Endothelial cell of umbilical vein (primary cell): Measurements from ENCODE around the gene C1orf53. TPM values are rescaled to one million over a fixed set of nuclear protein-coding genes. Genes with fewer than 3 reads are reported as not detected.
A peak's percentile ranks its signal among the peaks of the same experiment; 100 is the strongest.

Source experiments
- BruUV-seq: library from RNA; stranded (reverse); fragments of 400-500 nt; replicated peaks from 2 replicates; lab custom pipeline; 2021; lab: Mats Ljungman, UMichigan
- CTCF ChIA-PET: fragments of 300-600, 350-600 bp; sonication (Branson Sonifier 250); formaldehyde crosslinking; loops from one replicate; lab custom pipeline; 2021; ENCODE audit warnings: antibody characterized with exemption, inconsistent platforms; lab: Charles Lee
- POLR2A ChIA-PET: fragments of 300-600, 350-600 bp; sonication (Branson Sonifier 250); formaldehyde crosslinking; loops from one replicate; lab custom pipeline; 2021; ENCODE audit warnings: antibody characterized with exemption, inconsistent platforms; lab: Charles Lee
- DNase-seq: peaks from one replicate; pipeline ENCODE4 v3.0.0-alpha.2; 2011; ENCODE audit warnings: low read depth, low spot score
- FAIRE-seq: peaks from 2 replicates; lab custom pipeline; 2011; peaks lifted over from hg19 to GRCh38; lab: Jason Lieb, UNC
- H2AFZ ChIP-seq: 2 replicates; pipeline ENCODE4 v1.6.0; 2012; ENCODE audit warnings: low read depth, low read length, control low read depth, inconsistent platforms
- H3K27ac ChIP-seq: 2 replicates; pipeline ENCODE4 v1.5.1; 2011; ENCODE audit warnings: low read depth, mild to moderate bottlenecking, control low read depth, low read length, moderate library complexity; ENCODE audit not compliant: insufficient read depth
- H3K27me3 ChIP-seq, 2 experiments: 2 replicates each; pipeline versions ENCODE4 v1.6.0 to v1.6.1; 2011; ENCODE audit warnings: low read length in 2 of 2, mixed read lengths in 1 of 2; ENCODE audit not compliant: control insufficient read depth in 2 of 2, insufficient read depth in 2 of 2
- H3K36me3 ChIP-seq, 2 experiments: 2 replicates in 1 of 2; 3 replicates in 1 of 2; pipeline ENCODE4 v1.5.1; 2011; ENCODE audit warnings: low read length in 2 of 2, mild to moderate bottlenecking in 1 of 2, moderate library complexity in 1 of 2; ENCODE audit not compliant: control insufficient read depth in 2 of 2, insufficient read depth in 2 of 2; ENCODE audit errors: extremely low read depth in 1 of 2
- H3K4me1 ChIP-seq: 3 replicates; pipeline ENCODE4 v1.5.1; 2011; ENCODE audit warnings: mild to moderate bottlenecking, low read length; ENCODE audit not compliant: control insufficient read depth, insufficient read depth; ENCODE audit errors: extremely low read depth
- H3K4me2 ChIP-seq: 2 replicates; pipeline ENCODE4 v1.6.1; 2011; ENCODE audit warnings: low read length, control low read depth, mixed read lengths; ENCODE audit not compliant: insufficient read depth
- H3K4me3 ChIP-seq, 3 experiments: fragments of 200-600 bp in 1 of 3; sonication (generic), shearing (Covaris generic) in 1 of 3; replicated peaks in 1 of 3; 2 replicates each; pipeline ENCODE4 v1.5.1; 2011 to 2016; ENCODE audit warnings: control low read depth in 3 of 3, low read length in 3 of 3, mild to moderate bottlenecking in 2 of 3, inconsistent platforms in 1 of 3, low read depth in 1 of 3, moderate library complexity in 1 of 3; ENCODE audit not compliant: insufficient read depth in 1 of 3
- H3K79me2 ChIP-seq: 2 replicates; pipeline ENCODE4 v1.6.0; 2012; ENCODE audit warnings: low read length, inconsistent platforms; ENCODE audit not compliant: control insufficient read depth, insufficient read depth
- H3K9ac ChIP-seq: replicated peaks from 2 replicates; pipeline ENCODE3; 2011; ENCODE audit warnings: low read length, control low read depth; ENCODE audit not compliant: insufficient read depth; ENCODE audit errors: extremely low read depth
- H3K9me1 ChIP-seq: replicated peaks from 3 replicates; pipeline ENCODE4 v1.6.0; 2011; ENCODE audit warnings: mild to moderate bottlenecking, low read length; ENCODE audit not compliant: control insufficient read depth, insufficient read depth; ENCODE audit errors: extremely low read depth
- H3K9me3 ChIP-seq: replicated peaks from 2 replicates; pipeline ENCODE4 v1.5.1; 2012; ENCODE audit warnings: low read length, inconsistent platforms; ENCODE audit not compliant: control insufficient read depth, insufficient read depth
- H4K20me1 ChIP-seq: replicated peaks from 2 replicates; pipeline ENCODE3; 2011; ENCODE audit warnings: mild to moderate bottlenecking, low read length; ENCODE audit not compliant: control insufficient read depth, insufficient read depth; ENCODE audit errors: extremely low read depth
- EZH2 ChIP-seq: IDR thresholded peaks from 2 replicates; pipeline ENCODE4 v1.6.1; 2012; ENCODE audit warnings: borderline replicate concordance, low read depth, mild to moderate bottlenecking, moderate library complexity, low read length, inconsistent platforms; ENCODE audit not compliant: severe bottlenecking
- FOS ChIP-seq: IDR thresholded peaks from 2 replicates; pipeline ENCODE4 v1.6.1; 2011; ENCODE audit warnings: mild to moderate bottlenecking, low read length, moderate library complexity, borderline replicate concordance; ENCODE audit not compliant: insufficient read depth
- GATA2 ChIP-seq: IDR thresholded peaks from 2 replicates; pipeline ENCODE4 v1.7.0; 2011; ENCODE audit warnings: low read depth, mild to moderate bottlenecking, moderate library complexity, mixed read lengths, low read length; ENCODE audit not compliant: insufficient read length, insufficient read depth
- JUN ChIP-seq: IDR thresholded peaks from 2 replicates; pipeline ENCODE4 v1.6.1; 2011; ENCODE audit warnings: borderline replicate concordance, low read depth; ENCODE audit not compliant: insufficient read length, insufficient read depth
- MYC ChIP-seq: IDR thresholded peaks from one replicate; pipeline ENCODE4 v1.6.1; 2011; ENCODE audit warnings: mild to moderate bottlenecking, low read depth, low read length
- POLR2A ChIP-seq: IDR thresholded peaks from 2 replicates; pipeline ENCODE4 v1.6.1; 2012; ENCODE audit warnings: low read depth, mild to moderate bottlenecking, control low read depth, low read length
- POLR2AphosphoS5 ChIP-seq: IDR thresholded peaks from 2 replicates; pipeline ENCODE4 v1.6.1; 2012; ENCODE audit warnings: low read depth, mild to moderate bottlenecking, control low read depth, low read length, moderate library complexity; ENCODE audit not compliant: insufficient read depth
- dilution Hi-C: fragments of 300-500 bp; cut with MboI; formaldehyde crosslinking; loops from one replicate; pipeline ENCODE4 v1.15.0; 2019; ENCODE audit warnings: low sequenced_read_pairs; ENCODE audit not compliant: extremely low pct_ligation_motif_present
- intact Hi-C: fragments of 100-400 bp; cut with micrococcal nuclease; formaldehyde crosslinking; loops from one replicate; pipeline ENCODE4 v1.10.0; 2022
- polyA plus RNA-seq, 4 experiments: library from polyadenylated mRNA; depleted of rRNA in 3 of 4; stranded (reverse) in 3 of 4; unstranded in 1 of 4; fragments of >200 nt; gene quantifications; 2 replicates each; pipeline versions ENCODE4 v1.2.1 to v1.2.3, GENCODE V29; 2011 to 2012; ENCODE audit warnings: missing spikeins in 1 of 4
- total RNA-seq: library from RNA; stranded (reverse); gene quantifications from 2 replicates; pipeline ENCODE4 v1.2.3, GENCODE V29; 2021
- TF ChIP-seq, protein P1 (sequence below): IDR thresholded peaks from 2 replicates; pipeline ENCODE4 v1.6.1; 2011; ENCODE audit not compliant: insufficient read depth, insufficient read length
- TF ChIP-seq, protein P2 (sequence below), 2 donors: IDR thresholded peaks; 1 replicate in 1 of 2; 2 replicates in 1 of 2; pipeline ENCODE4 v1.5.1; 2011; ENCODE audit warnings: low read length in 2 of 2, mild to moderate bottlenecking in 2 of 2, moderate library complexity in 2 of 2, control low read depth in 1 of 2, inconsistent platforms in 1 of 2, low read depth in 1 of 2; ENCODE audit not compliant: insufficient read depth in 1 of 2; ENCODE audit errors: extremely low read depth in 1 of 2

The C1orf53 gene
- total and polyA plus RNA-seq, 2 donors (not counting 3 experiments of a cell fraction or from before 2014, with no cell fraction given): 3.5 to 6.5 TPM

DNA sequence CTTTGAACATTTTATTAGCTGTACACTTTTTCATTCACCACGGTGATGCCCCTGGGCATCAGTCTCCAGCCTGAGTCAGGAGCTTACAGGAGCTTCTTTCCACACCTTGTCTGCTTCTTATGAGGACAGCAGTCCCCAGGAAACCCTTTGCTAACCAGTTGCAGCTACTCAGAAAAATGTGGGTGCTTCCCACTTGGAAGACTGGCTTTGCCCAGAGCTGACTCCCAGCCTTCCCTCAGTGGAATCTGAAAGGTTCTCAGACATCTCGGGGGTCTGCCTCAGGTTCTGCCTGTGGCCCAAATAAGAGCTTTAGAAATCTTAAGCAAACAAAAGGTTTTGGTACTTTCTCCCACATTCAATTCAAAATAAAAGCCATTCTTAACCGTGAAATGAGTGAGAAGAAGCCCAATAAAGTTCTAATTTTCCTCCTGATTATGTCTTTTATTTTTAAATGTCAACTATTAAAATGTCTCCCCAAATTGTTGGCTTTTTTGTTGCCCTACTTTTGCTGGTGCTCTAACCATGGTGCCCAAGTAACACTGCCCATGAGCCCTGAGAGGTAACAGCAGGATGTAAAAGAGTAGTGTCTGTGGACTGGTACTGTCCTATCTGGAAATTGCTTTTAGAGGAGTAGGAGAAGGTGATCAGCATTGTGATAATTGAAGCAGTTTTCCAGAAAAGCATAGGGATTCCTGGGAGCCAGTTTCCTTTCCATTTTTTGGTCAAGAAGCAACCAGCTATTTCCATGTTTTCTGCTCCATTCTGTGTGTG is 5.6 kb downstream of the C1orf53 start:
- DNase-seq (no peak), FAIRE-seq (peak; percentile 42)
- Histone ChIP-seq H3K9ac (no peak overlapping the region), H4K20me1 (no peaks in the 10 kb centered on the region), H3K4me3 (no peak overlapping the region), H2AFZ (no peak overlapping the region), H3K9me3 (no peaks in the 10 kb centered on the region), H3K27me3 (peaks cover 50 to 75% of the 10 kb centered on the region in 2 experiments), H3K79me2 (no peaks in the 10 kb centered on the region), H3K9me1 (no peaks in the 10 kb centered on the region), H3K4me1 (peaks cover 22% of the 10 kb centered on the region), H3K4me2 (no peak overlapping the region), H3K36me3 (no peaks in the 10 kb centered on the region), H3K27ac (no peak overlapping the region)
- intact Hi-C loops (no loop called here), dilution Hi-C loops (no loop called here)
- ChIA-PET POLR2A (no interaction called here), CTCF (interaction anchor here (0.9 to 4.9 kb wide), 4 partner anchors 8 to 386 kb away, joined by 3 to 17 read pairs (median 4); no protein-coding TSS in a partner anchor)
- TF ChIP-seq JUN: no peak
- TF ChIP-seq, protein P1, sequence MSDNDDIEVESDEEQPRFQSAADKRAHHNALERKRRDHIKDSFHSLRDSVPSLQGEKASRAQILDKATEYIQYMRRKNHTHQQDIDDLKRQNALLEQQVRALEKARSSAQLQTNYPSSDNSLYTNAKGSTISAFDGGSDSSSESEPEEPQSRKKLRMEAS: no peak
- TF ChIP-seq POLR2A: no peak
- TF ChIP-seq MYC: no peak
- TF ChIP-seq POLR2AphosphoS5: no peak
- TF ChIP-seq GATA2: no peak
- TF ChIP-seq EZH2: no peak
- TF ChIP-seq FOS: no peak
- TF ChIP-seq, protein P2, sequence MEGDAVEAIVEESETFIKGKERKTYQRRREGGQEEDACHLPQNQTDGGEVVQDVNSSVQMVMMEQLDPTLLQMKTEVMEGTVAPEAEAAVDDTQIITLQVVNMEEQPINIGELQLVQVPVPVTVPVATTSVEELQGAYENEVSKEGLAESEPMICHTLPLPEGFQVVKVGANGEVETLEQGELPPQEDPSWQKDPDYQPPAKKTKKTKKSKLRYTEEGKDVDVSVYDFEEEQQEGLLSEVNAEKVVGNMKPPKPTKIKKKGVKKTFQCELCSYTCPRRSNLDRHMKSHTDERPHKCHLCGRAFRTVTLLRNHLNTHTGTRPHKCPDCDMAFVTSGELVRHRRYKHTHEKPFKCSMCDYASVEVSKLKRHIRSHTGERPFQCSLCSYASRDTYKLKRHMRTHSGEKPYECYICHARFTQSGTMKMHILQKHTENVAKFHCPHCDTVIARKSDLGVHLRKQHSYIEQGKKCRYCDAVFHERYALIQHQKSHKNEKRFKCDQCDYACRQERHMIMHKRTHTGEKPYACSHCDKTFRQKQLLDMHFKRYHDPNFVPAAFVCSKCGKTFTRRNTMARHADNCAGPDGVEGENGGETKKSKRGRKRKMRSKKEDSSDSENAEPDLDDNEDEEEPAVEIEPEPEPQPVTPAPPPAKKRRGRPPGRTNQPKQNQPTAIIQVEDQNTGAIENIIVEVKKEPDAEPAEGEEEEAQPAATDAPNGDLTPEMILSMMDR (IDR thresholded peaks at IDR 0.05; ENCODE audit: extremely low read depth in 1 of 2, insufficient read depth in 1 of 2, low read depth in 1 of 2, low read length in 2 of 2): no peak
- BruUV-seq: no TSS peak
